ENCODE measurements around the gene TBX10. TPM values are rescaled to one million over a fixed set of nuclear protein-coding genes. Genes with fewer than 3 reads are reported as not detected.

TBX10 gene
- total RNA-seq, 6 experiments from 2014 or later: not detected

GRCh38 chr11:67634366-67635230, 5.0 kb downstream of the TBX10 start:
- Mint-ChIP-seq H3K27me3 (ENCODE audit: insufficient read depth) (peaks cover 5% of the 10 kb centered on the region; the same call in 1 of the 2 replicates), H3K27ac (no peak overlapping the region), H3K4me1 (ENCODE audit: low read depth) (peaks cover 5% of the 10 kb centered on the region), H3K4me3 (no peak overlapping the region), H3K36me3 (ENCODE audit: low read depth) (no peaks in the 10 kb centered on the region), H3K9me3 (no peaks in the 10 kb centered on the region)
- TF ChIP-seq CTCF (IDR thresholded peaks at IDR 0.05): no peak
- DNase-seq: no peak

- no peaks in the 10 kb centered on the region for H3K36me3 Mint-ChIP-seq (ENCODE audit: low read depth)
- no peak overlapping the region for H3K4me3 Mint-ChIP-seq
- H3K27me3 Mint-ChIP-seq (ENCODE audit: insufficient read depth): peaks cover 2% of the 10 kb centered on the region; the same call in 1 of the 2 replicates
- H3K27ac Mint-ChIP-seq: no peak overlapping the region
- no peaks in the 10 kb centered on the region for H3K9me3 Mint-ChIP-seq
- DNase-seq: no peak
- no peak for TF ChIP-seq CTCF (IDR thresholded peaks at IDR 0.05)
- H3K4me1 Mint-ChIP-seq (ENCODE audit: low read depth): peaks cover 5% of the 10 kb centered on the region
Measured at GRCh38 chr11:67633758-67634365, 5.7 kb downstream of the TBX10 start.

- no peak overlapping the region for H3K27ac Mint-ChIP-seq
- H3K9me3 Mint-ChIP-seq: no peaks in the 10 kb centered on the region
- H3K4me1 Mint-ChIP-seq (ENCODE audit: low read depth): peaks cover 5% of the 10 kb centered on the region
- DNase-seq: no peak
- H3K4me3 Mint-ChIP-seq: no peak overlapping the region
- no peaks in the 10 kb centered on the region for H3K36me3 Mint-ChIP-seq (ENCODE audit: low read depth)
- no peak for TF ChIP-seq CTCF (IDR thresholded peaks at IDR 0.05)
- peaks cover 2% of the 10 kb centered on the region; the same call in 1 of the 2 replicates for H3K27me3 Mint-ChIP-seq (ENCODE audit: insufficient read depth)
Measured at GRCh38 chr11:67632982-67633755, 6.4 kb downstream of the TBX10 start.

GRCh38 chr11:67632175-67632981, 7.2 kb downstream of the TBX10 start:
- Mint-ChIP-seq H3K27ac (no peak overlapping the region), H3K36me3 (ENCODE audit: low read depth) (no peaks in the 10 kb centered on the region), H3K4me1 (ENCODE audit: low read depth) (peaks cover 5% of the 10 kb centered on the region), H3K4me3 (peak overlapping the region; percentile 34; the same call in 1 of the 2 replicates), H3K9me3 (no peaks in the 10 kb centered on the region), H3K27me3 (ENCODE audit: insufficient read depth) (peaks cover 2% of the 10 kb centered on the region)
- no peak for DNase-seq
- no peak for TF ChIP-seq CTCF (IDR thresholded peaks at IDR 0.05)

- Mint-ChIP-seq H3K27me3 (ENCODE audit: insufficient read depth) (peaks cover 4% of the 10 kb centered on the region), H3K27ac (no peak overlapping the region), H3K9me3 (no peaks in the 10 kb centered on the region), H3K36me3 (ENCODE audit: low read depth) (no peaks in the 10 kb centered on the region), H3K4me3 (peak overlapping the region; percentile 34), H3K4me1 (ENCODE audit: low read depth) (peaks cover 5% of the 10 kb centered on the region)
- DNase-seq: no peak
- TF ChIP-seq CTCF (IDR thresholded peaks at IDR 0.05): no peak
Measured at GRCh38 chr11:67631853-67632174, 7.7 kb downstream of the TBX10 start.

Measured in HFFc6 (cell line).